ENCODE results near the gene PVALB.

The PVALB gene

GRCh38 chr22:36797374-36797773, 19.5 kb downstream of the PVALB start:
- in situ Hi-C loops (cut with MboI; ENCODE audit: low pct_unique_long_range_greater_than_20kb, low sequenced_read_pairs, unreplicated experiment) = no loop called here
- TF ChIP-seq CTCF (IDR thresholded peaks at IDR 0.05; ENCODE audit: extremely low read depth, insufficient read depth, missing control alignments) = no peak

GRCh38 chr22:36796552-36797175, 20.2 kb downstream of the PVALB start:
- TF ChIP-seq CTCF (IDR thresholded peaks at IDR 0.05; ENCODE audit: extremely low read depth, insufficient read depth, missing control alignments) = no peak
- no peak for DNase-seq (ENCODE audit: low spot score)
- in situ Hi-C loops (cut with MboI; ENCODE audit: low pct_unique_long_range_greater_than_20kb, low sequenced_read_pairs, unreplicated experiment) = no loop called here

More at GRCh38 chr22:36797374-36797773, 19.5 kb downstream of the PVALB start:
- DNase-seq (ENCODE audit: low spot score) = no peak

GRCh38 chr22:36795633-36796032, 21.2 kb downstream of the PVALB start:
- no peak for TF ChIP-seq CTCF (IDR thresholded peaks at IDR 0.05; ENCODE audit: extremely low read depth, insufficient read depth, missing control alignments)
- DNase-seq (ENCODE audit: low spot score) = no peak

GRCh38 chr22:36790648-36791047, 26.2 kb downstream of the PVALB start:
- DNase-seq (ENCODE audit: low spot score) = peak; percentile 52
- TF ChIP-seq CTCF (IDR thresholded peaks at IDR 0.05; ENCODE audit: extremely low read depth, insufficient read depth, missing control alignments) = peak; percentile 36
- in situ Hi-C loops (cut with MboI; ENCODE audit: low pct_unique_long_range_greater_than_20kb, low sequenced_read_pairs, unreplicated experiment) = no loop called here

More at GRCh38 chr22:36795633-36796032, 21.2 kb downstream of the PVALB start:
- in situ Hi-C loops (cut with MboI; ENCODE audit: low pct_unique_long_range_greater_than_20kb, low sequenced_read_pairs, unreplicated experiment) = no loop called here

GRCh38 chr22:36787204-36787988, 29.4 kb downstream of the PVALB start:
- no peak for DNase-seq (ENCODE audit: low spot score)
- no peak for TF ChIP-seq CTCF (IDR thresholded peaks at IDR 0.05; ENCODE audit: extremely low read depth, insufficient read depth, missing control alignments)
- in situ Hi-C loops (cut with MboI; ENCODE audit: low pct_unique_long_range_greater_than_20kb, low sequenced_read_pairs, unreplicated experiment) = loop anchor here (10.0 kb wide), 1 partner anchor 187 kb away; no protein-coding TSS in a partner anchor

GRCh38 chr22:36783743-36784142, 33.1 kb downstream of the PVALB start:
- TF ChIP-seq CTCF (IDR thresholded peaks at IDR 0.05; ENCODE audit: extremely low read depth, insufficient read depth, missing control alignments) = no peak
- no peak for DNase-seq (ENCODE audit: low spot score)
- in situ Hi-C loops (cut with MboI; ENCODE audit: low pct_unique_long_range_greater_than_20kb, low sequenced_read_pairs, unreplicated experiment) = loop anchor here (10.0 kb wide), 1 partner anchor 191 kb away; no protein-coding TSS in a partner anchor
